Ovary (tissue), 3 donors: ENCODE measurements around the gene RIPOR3.

Experiments
- CTCF ChIP-seq, 3 donors: fragments of 450-650 bp in 2 of 3; fragments of 200-600 bp in 1 of 3; IDR thresholded peaks; one replicate each; pipeline versions ENCODE4 v1.5.1 to v1.8.0; 2016 to 2022; ENCODE audit warnings: antibody characterized with exemption in 3 of 3, mild to moderate bottlenecking in 1 of 3
- EP300 ChIP-seq: sonication (generic); formaldehyde crosslinking; IDR thresholded peaks from one replicate; pipeline ENCODE4 v1.6.1; 2017; ENCODE audit warnings: antibody characterized with exemption
- POLR2A ChIP-seq: fragments of 450-650 bp; IDR thresholded peaks from one replicate; pipeline ENCODE4 v1.6.1; 2017; ENCODE audit warnings: antibody characterized with exemption, mild to moderate bottlenecking, moderate library complexity
- donor health status: DM: no; HTN: no; CAD: no.

DNA sequence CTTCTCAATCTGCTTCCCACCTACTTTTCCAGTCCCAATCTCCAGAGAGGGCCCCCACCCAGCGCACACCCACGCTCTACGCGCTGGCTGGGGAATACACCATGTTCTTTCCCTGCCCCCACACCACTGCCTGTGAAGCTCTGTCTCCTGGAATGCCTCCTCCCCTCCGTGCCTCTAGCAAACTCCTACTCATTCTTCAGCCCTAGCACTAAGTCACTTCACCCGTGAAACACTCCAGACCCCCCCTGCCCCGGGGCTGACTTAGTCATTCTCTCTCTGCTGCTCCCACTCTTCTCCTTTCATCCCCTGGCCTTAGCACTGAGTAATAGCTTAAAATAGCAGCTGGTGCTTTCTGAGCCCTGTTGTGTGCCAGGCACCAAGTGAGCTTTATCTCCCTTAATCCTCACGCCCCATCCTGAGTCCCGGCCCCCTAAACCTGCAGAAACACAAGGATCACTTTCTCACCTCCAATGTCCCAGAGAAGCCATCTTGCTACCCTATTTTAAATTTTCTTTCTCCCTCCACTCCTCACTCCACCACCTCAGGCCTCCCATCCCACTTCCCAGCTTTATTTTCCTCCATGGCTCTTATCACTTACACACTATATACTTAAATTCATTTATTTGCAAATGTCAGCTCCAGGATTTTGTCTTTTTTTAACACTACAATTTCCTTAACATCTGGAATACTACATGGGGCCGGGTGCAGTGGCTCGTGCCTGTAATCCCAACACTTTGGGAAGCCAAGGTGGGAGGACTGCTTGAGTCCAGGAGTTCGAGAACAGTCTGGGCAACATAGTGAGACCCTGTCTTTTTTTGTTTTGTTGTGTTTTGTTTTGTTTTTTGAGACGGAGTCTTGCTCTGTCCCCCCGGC, 33.7 kb upstream of the RIPOR3 start:
- TF ChIP-seq POLR2A (no peak), CTCF (IDR thresholded peaks at IDR 0.05) (no peak), EP300 (no peak)
